Astrocyte (in vitro differentiated cells and primary cell): ENCODE data around the gene BDNF. TPM values are rescaled to one million over a fixed set of nuclear protein-coding genes. Genes with fewer than 3 reads are reported as not detected.

ENCODE experiments used
- DNase-seq: peaks from one replicate; pipeline ENCODE4 v3.0.0-alpha.2; 2010; ENCODE audit warnings: low read depth
- FAIRE-seq: peaks from 2 replicates; lab custom pipeline; 2011; peaks lifted over from hg19 to GRCh38; lab: Jason Lieb, UNC
- H2AFZ ChIP-seq: 2 replicates; pipeline ENCODE4 v1.6.0; 2012; ENCODE audit warnings: low read depth, low read length, inconsistent platforms
- H3K27ac ChIP-seq: 2 replicates; pipeline ENCODE4 v1.5.1; 2011; ENCODE audit warnings: low read depth, low read length, inconsistent platforms
- H3K27me3 ChIP-seq: 2 replicates; pipeline ENCODE4 v1.6.0; 2011; ENCODE audit warnings: low read length, inconsistent platforms; ENCODE audit not compliant: insufficient read depth
- H3K36me3 ChIP-seq: 2 replicates; pipeline ENCODE4 v1.5.1; 2011; ENCODE audit warnings: low read length, inconsistent platforms; ENCODE audit not compliant: insufficient read depth
- H3K4me1 ChIP-seq: 2 replicates; pipeline ENCODE4 v1.5.1; 2011; ENCODE audit warnings: low read length, inconsistent platforms; ENCODE audit not compliant: insufficient read depth
- H3K4me2 ChIP-seq: 2 replicates; pipeline ENCODE4 v1.6.0; 2012; ENCODE audit warnings: low read length, inconsistent platforms
- H3K4me3 ChIP-seq: 2 replicates; pipeline ENCODE4 v1.5.1; 2011; ENCODE audit warnings: low read depth, mild to moderate bottlenecking, low read length, inconsistent platforms; ENCODE audit not compliant: insufficient read depth
- H3K79me2 ChIP-seq: 2 replicates; pipeline ENCODE4 v1.6.0; 2012; ENCODE audit warnings: mild to moderate bottlenecking, low read length, inconsistent platforms; ENCODE audit not compliant: insufficient read depth
- H3K9ac ChIP-seq: 2 replicates; pipeline ENCODE4 v1.6.0; 2012; ENCODE audit warnings: mild to moderate bottlenecking, low read length, inconsistent platforms
- H3K9me3 ChIP-seq: 2 replicates; pipeline ENCODE4 v1.5.1; 2012; ENCODE audit warnings: low read depth, mild to moderate bottlenecking, low read length, inconsistent platforms; ENCODE audit not compliant: insufficient read depth
- H4K20me1 ChIP-seq: 2 replicates; pipeline ENCODE4 v1.6.0; 2012; ENCODE audit warnings: low read length, inconsistent platforms; ENCODE audit not compliant: insufficient read depth
- H3K27ac Mint-ChIP-seq: one replicate; pipeline ENCODE4 v1.8.0; 2021; ENCODE audit warnings: mild to moderate bottlenecking, mixed read lengths; ENCODE audit not compliant: unreplicated experiment
- H3K27me3 Mint-ChIP-seq: one replicate; pipeline ENCODE4 v1.8.0; 2021; ENCODE audit warnings: low read depth, mixed read lengths; ENCODE audit not compliant: unreplicated experiment
- H3K36me3 Mint-ChIP-seq: one replicate; pipeline ENCODE4 v1.8.0; 2021; ENCODE audit warnings: low read depth, mixed read lengths; ENCODE audit not compliant: unreplicated experiment
- H3K4me1 Mint-ChIP-seq: one replicate; pipeline ENCODE4 v1.8.0; 2021; ENCODE audit warnings: low read depth, mixed read lengths; ENCODE audit not compliant: unreplicated experiment
- H3K4me3 Mint-ChIP-seq: one replicate; pipeline ENCODE4 v1.8.0; 2021; ENCODE audit warnings: mild to moderate bottlenecking, moderate library complexity, mixed read lengths; ENCODE audit not compliant: unreplicated experiment
- H3K9me3 Mint-ChIP-seq: one replicate; pipeline ENCODE4 v1.8.0; 2021; ENCODE audit warnings: mild to moderate bottlenecking, mixed read lengths; ENCODE audit not compliant: unreplicated experiment
- EZH2 ChIP-seq: IDR thresholded peaks from 2 replicates; pipeline ENCODE4 v1.6.1; 2012; ENCODE audit warnings: mild to moderate bottlenecking, low read length, inconsistent platforms; ENCODE audit not compliant: insufficient read depth
- total RNA-seq: library from RNA; stranded (reverse); gene quantifications from 2 replicates; pipeline ENCODE4 v1.2.1, GENCODE V29; 2021
- TF ChIP-seq, protein P1 (sequence below): IDR thresholded peaks from 2 replicates; pipeline ENCODE4 v1.5.1; 2011; ENCODE audit warnings: low read depth, mild to moderate bottlenecking, inconsistent platforms, low read length, moderate library complexity; ENCODE audit not compliant: insufficient read depth

Gene BDNF
- total RNA-seq, 1 donor from 2014 or later = 27.2 TPM

DNA sequence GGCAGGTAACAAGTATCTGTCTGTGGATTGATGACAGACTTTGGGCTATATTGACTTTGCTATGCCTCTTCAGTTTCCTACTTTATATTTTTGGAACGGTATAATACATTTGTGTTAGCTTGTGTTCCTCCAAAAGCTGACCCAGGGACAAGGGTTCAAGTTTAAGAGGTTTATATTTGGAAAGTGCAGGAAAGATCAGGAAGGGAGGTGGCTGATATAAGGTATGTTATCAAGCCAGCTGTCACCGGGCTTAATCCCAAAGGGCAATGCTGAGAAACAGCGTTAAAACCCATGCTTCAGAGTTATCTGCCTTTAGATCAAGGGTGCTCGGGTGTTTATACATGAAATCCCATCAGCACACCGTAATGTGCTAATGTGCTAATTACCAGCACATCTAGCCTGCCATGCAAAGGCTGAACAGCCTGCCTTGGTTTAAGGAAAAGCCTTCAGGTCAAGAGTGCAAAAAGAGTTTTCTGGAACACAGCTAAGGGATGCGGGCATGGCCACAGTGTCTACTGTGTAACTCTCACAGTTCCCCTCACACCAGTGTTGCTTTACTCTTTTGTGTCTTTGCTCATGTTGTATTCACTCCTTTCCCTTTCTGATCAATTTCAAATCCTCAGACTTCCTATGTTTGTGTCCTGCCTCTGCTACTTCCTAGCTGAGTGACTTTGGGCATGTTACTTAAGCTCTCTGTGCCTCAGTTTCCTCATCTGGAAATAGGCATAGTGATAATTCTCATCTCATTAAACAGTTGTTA lies 77.5 kb downstream of the BDNF start:
- Histone ChIP-seq H3K4me2 (no peak overlapping the region), H3K9ac (no peak overlapping the region), H3K79me2 (no peaks in the 10 kb centered on the region), H3K36me3 (no peaks in the 10 kb centered on the region), H3K9me3 (peaks cover 4% of the 10 kb centered on the region), H2AFZ (no peak overlapping the region), H3K4me3 (no peak overlapping the region), H3K27me3 (peaks cover 3% of the 10 kb centered on the region), H3K27ac (no peak overlapping the region), H4K20me1 (no peaks in the 10 kb centered on the region), H3K4me1 (no peaks in the 10 kb centered on the region)
- Mint-ChIP-seq H3K9me3 (peaks cover 2% of the 10 kb centered on the region), H3K4me1 (peaks cover 15% of the 10 kb centered on the region), H3K27ac (no peak overlapping the region), H3K36me3 (no peaks in the 10 kb centered on the region), H3K27me3 (no peaks in the 10 kb centered on the region), H3K4me3 (no peak overlapping the region)
- TF ChIP-seq EZH2 = no peak
- TF ChIP-seq, protein P1, sequence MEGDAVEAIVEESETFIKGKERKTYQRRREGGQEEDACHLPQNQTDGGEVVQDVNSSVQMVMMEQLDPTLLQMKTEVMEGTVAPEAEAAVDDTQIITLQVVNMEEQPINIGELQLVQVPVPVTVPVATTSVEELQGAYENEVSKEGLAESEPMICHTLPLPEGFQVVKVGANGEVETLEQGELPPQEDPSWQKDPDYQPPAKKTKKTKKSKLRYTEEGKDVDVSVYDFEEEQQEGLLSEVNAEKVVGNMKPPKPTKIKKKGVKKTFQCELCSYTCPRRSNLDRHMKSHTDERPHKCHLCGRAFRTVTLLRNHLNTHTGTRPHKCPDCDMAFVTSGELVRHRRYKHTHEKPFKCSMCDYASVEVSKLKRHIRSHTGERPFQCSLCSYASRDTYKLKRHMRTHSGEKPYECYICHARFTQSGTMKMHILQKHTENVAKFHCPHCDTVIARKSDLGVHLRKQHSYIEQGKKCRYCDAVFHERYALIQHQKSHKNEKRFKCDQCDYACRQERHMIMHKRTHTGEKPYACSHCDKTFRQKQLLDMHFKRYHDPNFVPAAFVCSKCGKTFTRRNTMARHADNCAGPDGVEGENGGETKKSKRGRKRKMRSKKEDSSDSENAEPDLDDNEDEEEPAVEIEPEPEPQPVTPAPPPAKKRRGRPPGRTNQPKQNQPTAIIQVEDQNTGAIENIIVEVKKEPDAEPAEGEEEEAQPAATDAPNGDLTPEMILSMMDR = no peak
- no peak for DNase-seq
- no peak for FAIRE-seq

DNA sequence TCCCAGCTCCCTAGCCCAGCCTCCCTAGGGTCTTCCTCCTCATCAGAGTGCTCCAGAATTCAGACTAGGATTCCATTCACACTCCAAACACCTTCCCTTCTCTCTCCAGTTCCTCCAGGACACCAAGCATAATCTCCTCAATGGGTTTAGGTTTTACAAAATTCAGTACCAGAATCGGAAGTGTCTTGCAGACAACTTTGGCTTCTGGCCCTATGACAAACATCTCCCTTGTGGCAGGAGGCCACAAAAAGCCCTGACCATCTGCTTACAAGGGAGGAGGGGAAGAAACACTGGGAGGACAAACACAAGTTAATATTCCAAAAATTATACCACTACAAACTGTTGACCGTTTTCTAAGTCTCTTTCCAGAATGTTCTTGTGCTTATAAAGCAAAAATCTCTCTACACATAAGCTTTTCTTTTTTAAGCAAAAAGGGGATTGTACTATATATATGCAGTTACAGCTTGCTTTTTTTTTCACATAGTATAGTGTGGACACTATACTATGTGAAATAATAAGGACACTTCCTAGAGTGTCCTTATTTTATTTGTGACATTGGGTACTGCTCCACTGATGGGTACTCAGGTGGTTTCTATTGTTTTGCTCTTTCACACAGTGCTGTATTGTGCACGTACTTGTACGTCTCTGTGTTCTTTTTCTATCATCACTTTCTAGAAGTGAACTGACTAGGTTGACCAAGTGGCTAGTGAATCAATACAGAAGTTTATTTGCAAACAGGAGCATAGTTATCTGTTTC lies 78.7 kb downstream of the BDNF start:
- H3K9me3 Mint-ChIP-seq = peaks cover 2% of the 10 kb centered on the region
- H3K4me3 Mint-ChIP-seq = no peak overlapping the region
- no peak for FAIRE-seq
- Histone ChIP-seq H3K36me3 (no peaks in the 10 kb centered on the region), H3K4me3 (no peak overlapping the region), H3K4me1 (no peaks in the 10 kb centered on the region), H3K27me3 (peaks cover 3% of the 10 kb centered on the region), H2AFZ (no peak overlapping the region), H3K9me3 (no peaks in the 10 kb centered on the region), H4K20me1 (no peaks in the 10 kb centered on the region), H3K9ac (no peak overlapping the region), H3K27ac (no peak overlapping the region), H3K79me2 (no peaks in the 10 kb centered on the region), H3K4me2 (no peak overlapping the region)
- H3K36me3 Mint-ChIP-seq = no peaks in the 10 kb centered on the region
- H3K27ac Mint-ChIP-seq = no peak overlapping the region
- TF ChIP-seq, protein P1 = no peak
- no peak for TF ChIP-seq EZH2
- peaks cover 15% of the 10 kb centered on the region for H3K4me1 Mint-ChIP-seq
- no peaks in the 10 kb centered on the region for H3K27me3 Mint-ChIP-seq
- peak; percentile 20 for DNase-seq
